Naive thymus-derived CD8-positive, alpha-beta T cell (primary cell): ENCODE data around the gene IL18RAP. TPM values are rescaled to one million over a fixed set of nuclear protein-coding genes. Genes with fewer than 3 reads are reported as not detected.

Source experiments
- ATAC-seq, 2 donors: fragments of 150-1000 bp; cut with Tn5 transposase in 1 of 2; sonication (Bioruptor Pico), chemical (Tn5 transposase) in 1 of 2; 1 replicate in 1 of 2; 2 replicates in 1 of 2; pipeline ENCODE4 v1.10.0; 2021; ENCODE audit warnings: mild to moderate bottlenecking in 2 of 2, moderate library complexity in 2 of 2
- POLR2A ChIA-PET: fragments of 350-600 bp; sonication (Branson Sonifier 250); formaldehyde crosslinking; loops from one replicate; lab custom pipeline; 2021; ENCODE audit warnings: antibody characterized with exemption; lab: Charles Lee
- DNase-seq, 10 donors: peaks; one replicate each; pipeline versions ENCODE4 v3.0.0 to v3.0.0-alpha.2; 2020 to 2022
- H3K27ac Mint-ChIP-seq, 10 donors: one replicate each; pipeline ENCODE4 v1.8.0; 2020 to 2022; ENCODE audit warnings: mild to moderate bottlenecking in 10 of 10, mixed read lengths in 10 of 10, moderate library complexity in 4 of 10, inconsistent platforms in 1 of 10
- H3K27me3 Mint-ChIP-seq, 5 donors: one replicate each; pipeline ENCODE4 v1.8.0; 2021 to 2022; ENCODE audit warnings: mixed read lengths in 5 of 5
- H3K36me3 Mint-ChIP-seq, 3 donors: one replicate each; pipeline ENCODE4 v1.8.0; 2020 to 2022; ENCODE audit warnings: mixed read lengths in 3 of 3, mild to moderate bottlenecking in 2 of 3, inconsistent platforms in 1 of 3
- H3K4me1 Mint-ChIP-seq, 4 donors: one replicate each; pipeline ENCODE4 v1.8.0; 2021 to 2022; ENCODE audit warnings: mixed read lengths in 4 of 4
- H3K4me3 Mint-ChIP-seq, 10 donors: one replicate each; pipeline ENCODE4 v1.8.0; 2020 to 2022; ENCODE audit warnings: mild to moderate bottlenecking in 10 of 10, mixed read lengths in 10 of 10, moderate library complexity in 6 of 10, inconsistent platforms in 1 of 10
- H3K9me3 Mint-ChIP-seq, 9 donors: one replicate each; pipeline ENCODE4 v1.8.0; 2020 to 2022; ENCODE audit warnings: mixed read lengths in 9 of 9, mild to moderate bottlenecking in 3 of 9, inconsistent platforms in 1 of 9, moderate library complexity in 1 of 9
- polyA plus RNA-seq, 3 donors: library from polyadenylated mRNA; unstranded; fragments of 300-500 nt; fragmentation: Illumina TruSeq; gene quantifications; one replicate each; pipeline ENCODE4 v1.2.3, GENCODE V29; 2021
- total RNA-seq, 8 experiments: library from RNA in 2 of 8; stranded (reverse) in 2 of 8; gene quantifications; one replicate each; pipeline ENCODE4 v1.2.3 and lab custom pipeline; 2021 to 2026

The IL18RAP gene
- total and polyA plus RNA-seq, 5 experiments from 2014 or later, result 0.14 to 2.1 (median 1.5) TPM; not detected in 1

DNA sequence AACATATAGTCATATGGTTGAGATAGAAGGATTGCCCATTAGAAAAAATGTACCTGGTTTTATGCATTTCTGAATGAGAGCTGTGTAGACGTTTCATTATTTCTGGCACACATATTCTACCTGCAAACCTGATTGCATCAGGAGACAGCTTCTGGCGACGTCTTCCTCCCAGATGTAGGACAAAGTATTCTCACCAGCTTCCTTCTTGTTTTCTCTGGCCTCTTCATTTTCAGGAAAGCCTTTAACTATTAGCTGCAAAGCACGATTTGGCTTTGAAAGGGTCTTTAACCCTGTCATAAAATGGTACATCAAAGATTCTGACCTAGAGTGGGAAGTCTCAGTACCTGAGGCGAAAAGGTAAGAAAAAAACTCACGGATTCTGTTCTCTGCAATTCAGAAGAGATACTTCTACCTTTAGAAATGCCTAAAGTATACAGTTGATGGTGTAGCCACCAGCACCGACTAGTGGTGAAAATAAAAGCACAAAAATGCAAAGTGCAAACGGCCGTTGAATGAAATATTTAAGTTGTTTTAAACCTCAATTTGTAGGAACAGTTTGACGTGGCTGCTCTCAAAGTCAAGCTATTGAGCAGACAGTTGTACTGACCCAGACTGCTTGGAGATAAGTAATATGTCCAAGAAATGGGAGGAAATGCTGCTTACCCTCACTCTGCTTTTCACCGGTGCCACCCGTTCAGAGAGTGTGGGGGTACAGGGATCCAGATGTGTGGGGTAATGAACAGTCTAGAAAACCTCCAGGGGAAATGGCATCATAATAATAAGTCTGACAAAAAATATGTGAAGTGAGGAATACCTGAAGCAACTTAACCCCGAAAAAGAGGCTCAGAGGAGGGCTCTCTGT lies 20.2 kb downstream of the IL18RAP start:
- no peaks in the 10 kb centered on the region for H3K36me3 Mint-ChIP-seq
- peak overlapping the region in 2 of 10 donors; percentile 1 to 22 for H3K4me3 Mint-ChIP-seq
- POLR2A ChIA-PET, result no interaction called here
- no peaks in the 10 kb centered on the region for H3K27me3 Mint-ChIP-seq
- H3K9me3 Mint-ChIP-seq, result no peaks in the 10 kb centered on the region
- peak overlapping the region in 1 of 10 donors; percentile 77 for H3K27ac Mint-ChIP-seq
- DNase-seq (peak in 8 of 10 donors; percentile 36 to 67 (median 48)), ATAC-seq (peak; percentile 75 to 76)
- H3K4me1 Mint-ChIP-seq, result peaks cover 3 to 7% (median 6%) of the 10 kb centered on the region in 4 donors

DNA sequence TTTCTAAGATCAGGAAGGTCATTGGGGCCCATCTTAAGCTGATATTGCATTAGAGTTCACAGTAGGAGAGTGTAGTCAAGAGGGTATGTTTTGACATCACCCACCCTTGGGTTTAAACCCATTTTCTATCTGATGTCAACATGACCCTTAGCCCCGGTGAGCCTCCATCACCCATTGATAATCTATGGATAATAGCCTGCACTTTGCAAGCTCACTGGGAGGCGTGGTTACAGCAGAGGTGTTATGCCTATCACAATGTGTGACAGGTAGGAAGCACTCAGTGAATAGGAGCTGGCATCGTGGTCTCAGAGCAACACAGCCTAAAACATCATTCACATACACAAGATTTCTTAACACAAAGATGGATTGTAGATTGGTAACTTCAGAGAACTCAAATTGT lies 21.3 kb downstream of the IL18RAP start:
- H3K9me3 Mint-ChIP-seq, result no peaks in the 10 kb centered on the region
- no peak for DNase-seq
- no peak overlapping the region for H3K4me3 Mint-ChIP-seq
- no peaks in the 10 kb centered on the region for H3K36me3 Mint-ChIP-seq
- no peak overlapping the region for H3K27ac Mint-ChIP-seq
- ATAC-seq, result no peak
- H3K27me3 Mint-ChIP-seq, result no peaks in the 10 kb centered on the region
- peaks cover 3 to 7% (median 6%) of the 10 kb centered on the region in 4 donors for H3K4me1 Mint-ChIP-seq
- POLR2A ChIA-PET, result no interaction called here

DNA sequence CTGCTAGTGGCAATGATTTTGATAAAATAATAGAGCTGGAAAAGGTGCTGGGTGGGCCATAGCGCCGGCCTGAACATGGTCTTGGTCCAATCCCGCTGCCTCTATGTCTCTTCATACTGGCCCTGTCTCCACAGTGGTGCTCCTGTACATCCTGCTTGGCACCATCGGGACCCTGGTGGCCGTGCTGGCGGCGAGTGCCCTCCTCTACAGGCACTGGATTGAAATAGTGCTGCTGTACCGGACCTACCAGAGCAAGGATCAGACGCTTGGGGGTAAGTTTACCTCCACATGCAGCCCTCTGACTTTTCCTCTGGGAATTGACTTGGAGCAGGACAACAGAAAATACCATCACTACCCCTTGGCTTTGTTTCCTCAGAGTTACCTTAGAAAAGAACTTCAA lies 24.0 kb downstream of the IL18RAP start:
- POLR2A ChIA-PET, result no interaction called here
- Mint-ChIP-seq H3K36me3 (no peaks in the 10 kb centered on the region), H3K4me3 (no peak overlapping the region), H3K9me3 (no peaks in the 10 kb centered on the region), H3K27ac (peak overlapping the region in 1 of 10 donors; percentile 6), H3K4me1 (peaks cover 3 to 7% (median 6%) of the 10 kb centered on the region in 4 donors), H3K27me3 (no peaks in the 10 kb centered on the region)
- DNase-seq (no peak), ATAC-seq (no peak)

DNA sequence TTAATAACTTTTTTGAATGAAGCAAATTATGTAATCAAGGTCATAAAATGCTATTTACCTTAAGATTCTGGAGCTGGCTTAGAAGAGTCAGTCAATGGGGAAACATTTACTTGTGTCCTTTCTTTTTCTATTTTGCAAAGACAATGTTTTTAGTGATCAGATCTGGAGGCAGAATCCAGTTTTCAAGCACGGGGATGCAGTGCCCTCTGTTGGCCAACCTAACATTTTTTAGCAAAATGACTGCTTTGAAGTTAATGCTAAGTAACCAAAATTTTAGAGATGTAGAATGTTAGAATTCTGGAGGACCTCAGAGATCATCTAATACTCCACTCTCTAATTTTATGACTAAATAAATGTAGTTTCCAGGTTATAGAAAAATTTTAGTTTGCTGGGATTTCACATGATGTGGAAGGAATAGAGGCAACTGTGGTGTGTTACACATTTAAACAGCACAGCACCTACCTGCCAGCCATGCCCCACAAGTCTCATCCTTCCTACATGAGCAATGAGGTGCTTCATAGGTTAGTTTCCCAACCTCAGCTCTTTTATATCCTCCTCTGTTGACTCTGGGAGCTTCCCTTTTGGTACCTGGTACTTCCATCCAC lies 26.5 kb downstream of the IL18RAP start:
- Mint-ChIP-seq H3K27ac (peak overlapping the region in 1 of 10 donors; percentile 20), H3K9me3 (no peaks in the 10 kb centered on the region), H3K36me3 (no peaks in the 10 kb centered on the region), H3K4me3 (no peak overlapping the region), H3K27me3 (peaks cover 0 to 2% (median 0%) of the 10 kb centered on the region in 5 donors), H3K4me1 (peaks cover 3 to 12% (median 6%) of the 10 kb centered on the region in 4 donors)
- POLR2A ChIA-PET, result no interaction called here
- ATAC-seq (no peak), DNase-seq (peak; percentile 17 to 66 (median 56))

DNA sequence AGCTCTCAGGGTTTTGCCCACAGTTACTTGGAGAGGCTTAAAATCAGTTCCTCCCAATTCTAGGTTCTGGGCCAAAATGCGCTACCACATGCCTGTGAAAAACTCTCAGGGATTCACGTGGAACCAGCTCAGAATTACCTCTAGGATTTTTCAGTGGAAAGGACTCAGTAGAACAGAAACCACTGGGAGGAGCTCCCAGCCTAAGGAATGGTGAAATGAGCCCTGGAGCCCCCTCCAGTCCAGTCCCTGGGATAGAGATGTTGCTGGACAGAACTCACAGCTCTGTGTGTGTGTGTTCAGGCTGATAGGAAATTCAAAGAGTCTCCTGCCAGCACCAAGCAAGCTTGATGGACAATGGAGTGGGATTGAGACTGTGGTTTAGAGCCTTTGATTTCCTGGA lies 29.0 kb downstream of the IL18RAP start:
- H3K9me3 Mint-ChIP-seq, result peaks cover 0 to 9% (median 5%) of the 10 kb centered on the region in 9 donors
- DNase-seq, result no peak
- POLR2A ChIA-PET, result no interaction called here
- peaks cover 0 to 11% (median 4%) of the 10 kb centered on the region in 3 donors for H3K36me3 Mint-ChIP-seq
- no peak overlapping the region for H3K27ac Mint-ChIP-seq
- peaks cover 0 to 19% (median 5%) of the 10 kb centered on the region in 5 donors for H3K27me3 Mint-ChIP-seq
- H3K4me3 Mint-ChIP-seq, result no peak overlapping the region
- H3K4me1 Mint-ChIP-seq, result peaks cover 3 to 12% (median 6%) of the 10 kb centered on the region in 4 donors
- no peak for ATAC-seq

DNA sequence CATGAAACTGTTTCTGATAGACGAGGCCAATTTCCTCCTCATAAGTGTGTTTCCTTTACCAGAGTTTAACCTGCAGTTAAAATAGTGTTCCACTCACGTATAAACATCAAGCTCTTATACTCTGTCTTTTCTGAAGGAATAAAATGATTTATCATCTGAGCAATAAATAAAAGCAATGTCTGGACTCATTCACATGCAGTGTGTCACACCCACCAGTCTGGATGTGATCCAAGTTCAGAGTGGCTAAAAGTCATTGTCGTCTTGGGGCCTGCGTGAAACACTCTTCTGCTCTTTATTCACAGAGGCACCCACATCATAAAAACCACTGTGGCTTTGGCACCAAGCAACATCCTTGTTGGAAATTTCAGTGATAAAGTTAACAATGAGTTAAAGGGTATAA lies 30.5 kb downstream of the IL18RAP start:
- Mint-ChIP-seq H3K27ac (no peak overlapping the region), H3K4me3 (no peak overlapping the region), H3K9me3 (peaks cover 0 to 9% (median 5%) of the 10 kb centered on the region in 9 donors), H3K4me1 (peaks cover 3 to 12% (median 6%) of the 10 kb centered on the region in 4 donors), H3K27me3 (peaks cover 0 to 19% (median 5%) of the 10 kb centered on the region in 5 donors), H3K36me3 (peaks cover 0 to 11% (median 4%) of the 10 kb centered on the region in 3 donors)
- DNase-seq, result no peak
- POLR2A ChIA-PET, result no interaction called here
- no peak for ATAC-seq

DNA sequence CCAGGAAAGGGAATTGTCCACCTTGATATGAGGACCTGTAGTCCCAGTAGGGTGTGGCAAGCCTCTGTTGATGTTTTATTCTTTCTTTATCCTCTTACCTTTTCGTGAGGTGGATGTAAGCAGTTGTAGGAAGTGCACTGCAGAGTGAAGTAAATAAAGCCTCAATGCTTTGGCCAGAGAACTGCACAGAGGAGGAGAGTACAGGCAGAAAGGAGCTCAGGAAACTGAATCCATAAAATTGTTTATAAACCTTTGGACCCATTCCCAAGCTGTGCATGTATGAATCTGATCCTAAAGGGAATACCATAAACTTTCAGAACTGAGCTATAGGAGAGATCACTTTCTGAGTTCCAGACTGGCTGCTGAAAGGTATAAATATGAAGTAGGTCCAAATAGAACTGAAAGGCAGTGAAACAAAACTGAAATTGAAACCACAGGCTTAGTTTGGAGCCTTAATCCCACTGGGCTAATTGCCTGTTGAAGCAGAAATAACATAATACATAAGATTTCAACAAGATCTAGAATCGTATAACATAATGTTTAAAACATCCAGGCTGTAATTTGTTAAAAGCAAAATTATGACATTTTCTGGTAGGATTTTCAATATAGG lies 32.2 kb downstream of the IL18RAP start:
- POLR2A ChIA-PET, result no interaction called here
- H3K27me3 Mint-ChIP-seq, result peaks cover 0 to 19% (median 5%) of the 10 kb centered on the region in 5 donors
- H3K4me1 Mint-ChIP-seq, result peaks cover 3 to 12% (median 6%) of the 10 kb centered on the region in 4 donors
- H3K27ac Mint-ChIP-seq, result no peak overlapping the region
- no peak overlapping the region for H3K4me3 Mint-ChIP-seq
- peaks cover 0 to 11% (median 4%) of the 10 kb centered on the region in 3 donors for H3K36me3 Mint-ChIP-seq
- ATAC-seq (no peak), DNase-seq (no peak)
- H3K9me3 Mint-ChIP-seq, result peaks cover 0 to 11% (median 5%) of the 10 kb centered on the region in 9 donors

DNA sequence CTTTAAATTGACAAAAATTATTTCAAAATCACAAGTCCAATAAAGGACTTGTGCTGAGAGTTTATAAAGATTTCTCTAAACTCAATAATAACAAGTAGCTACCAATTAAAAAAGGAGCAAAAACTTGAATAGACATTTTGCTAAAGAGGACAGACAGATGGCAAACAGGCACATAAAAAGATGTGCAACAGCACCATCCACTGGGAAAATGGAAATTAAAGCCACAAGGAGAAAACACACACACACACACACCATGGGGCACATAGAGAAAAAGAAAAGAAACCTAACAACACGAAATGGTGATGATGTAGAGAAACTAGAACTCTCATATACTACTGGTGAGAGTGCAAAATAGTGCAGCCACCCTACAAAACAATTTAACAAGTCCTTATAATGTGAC lies 37.5 kb downstream of the IL18RAP start:
- Mint-ChIP-seq H3K4me3 (no peak overlapping the region), H3K36me3 (peaks cover 0 to 6% (median 4%) of the 10 kb centered on the region in 3 donors), H3K27me3 (peaks cover 0 to 16% (median 6%) of the 10 kb centered on the region in 5 donors), H3K4me1 (no peaks in the 10 kb centered on the region), H3K27ac (no peak overlapping the region), H3K9me3 (peaks cover 0 to 13% (median 7%) of the 10 kb centered on the region in 9 donors)
- DNase-seq (no peak), ATAC-seq (no peak)
- POLR2A ChIA-PET, result no interaction called here

DNA sequence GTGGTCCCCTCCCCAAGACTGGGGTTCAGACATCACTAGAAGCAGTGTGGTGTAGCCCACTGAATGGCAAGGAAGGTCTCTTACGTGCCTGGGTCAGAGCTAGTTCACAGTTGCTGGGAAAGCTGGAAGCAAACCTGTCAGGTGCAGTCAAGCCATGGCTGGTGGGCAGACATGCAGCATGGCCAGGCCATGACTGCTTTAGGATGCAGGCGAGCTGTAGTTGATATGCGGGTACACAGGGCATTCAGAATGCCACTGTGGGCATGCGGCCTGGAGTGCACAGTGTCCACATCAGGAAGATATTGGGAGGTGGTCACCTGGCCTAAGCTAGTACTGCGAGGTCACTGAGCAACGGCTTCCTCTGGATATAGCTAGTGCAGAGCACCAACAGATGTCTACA lies 38.2 kb downstream of the IL18RAP start:
- Mint-ChIP-seq H3K9me3 (peaks cover 0 to 6% (median under 1%) of the 10 kb centered on the region in 9 donors), H3K27me3 (peaks cover 0 to 9% (median 6%) of the 10 kb centered on the region in 5 donors), H3K4me3 (no peak overlapping the region), H3K27ac (no peak overlapping the region), H3K36me3 (no peaks in the 10 kb centered on the region), H3K4me1 (no peaks in the 10 kb centered on the region)
- POLR2A ChIA-PET, result no interaction called here
- DNase-seq (no peak), ATAC-seq (no peak)

DNA sequence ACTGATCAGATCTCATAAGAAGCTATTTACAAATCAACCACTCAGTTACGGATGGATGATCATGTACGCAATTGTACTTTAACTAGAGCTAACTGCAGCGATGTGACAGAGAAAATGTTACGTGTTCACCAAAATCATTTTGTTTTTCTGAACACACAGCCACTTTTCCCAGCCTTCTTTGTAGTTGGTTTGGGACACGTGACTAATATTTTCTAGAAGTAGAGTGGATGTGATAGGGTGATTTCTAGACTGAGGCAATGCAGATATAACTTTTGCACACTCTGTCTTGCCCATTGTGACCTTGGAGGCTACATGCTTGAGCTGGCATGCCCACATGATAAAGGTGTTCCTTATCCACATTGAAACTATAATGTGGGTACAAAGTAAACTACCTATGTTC lies 40.2 kb downstream of the IL18RAP start:
- peaks cover 0 to 6% (median 2%) of the 10 kb centered on the region in 9 donors for H3K9me3 Mint-ChIP-seq
- no peak overlapping the region for H3K4me3 Mint-ChIP-seq
- no peaks in the 10 kb centered on the region for H3K4me1 Mint-ChIP-seq
- DNase-seq, result no peak
- H3K27me3 Mint-ChIP-seq, result peaks cover 0 to 13% (median 6%) of the 10 kb centered on the region in 5 donors
- POLR2A ChIA-PET, result no interaction called here
- no peaks in the 10 kb centered on the region for H3K36me3 Mint-ChIP-seq
- ATAC-seq, result no peak
- no peak overlapping the region for H3K27ac Mint-ChIP-seq

DNA sequence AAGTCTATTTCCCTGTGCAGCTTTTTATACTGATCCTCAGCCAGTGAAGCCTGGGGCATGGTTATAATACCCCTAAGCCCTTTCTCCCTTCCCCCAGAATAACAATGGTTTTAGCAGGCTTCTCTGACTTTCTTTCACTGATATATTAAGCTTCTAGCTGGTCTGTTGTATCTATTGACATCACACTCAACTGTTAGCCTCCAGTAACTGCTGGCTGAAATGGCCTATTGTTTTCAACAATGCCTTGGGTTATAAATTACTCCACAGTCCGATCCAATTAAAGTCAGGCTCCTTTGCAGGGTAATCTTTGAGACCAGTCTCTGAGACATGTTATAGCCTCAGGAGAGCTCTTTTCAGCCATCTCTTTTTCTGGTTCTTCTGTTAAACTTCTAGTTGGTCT lies 47.2 kb downstream of the IL18RAP start:
- peaks cover 4 to 19% (median 14%) of the 10 kb centered on the region in 9 donors for H3K9me3 Mint-ChIP-seq
- no peak overlapping the region for H3K27ac Mint-ChIP-seq
- H3K4me3 Mint-ChIP-seq, result no peak overlapping the region
- ATAC-seq (no peak), DNase-seq (no peak)
- POLR2A ChIA-PET, result no interaction called here
- peaks cover 0 to 12% (median 5%) of the 10 kb centered on the region in 3 donors for H3K36me3 Mint-ChIP-seq
- H3K4me1 Mint-ChIP-seq, result no peaks in the 10 kb centered on the region
- peaks cover 3 to 33% (median 11%) of the 10 kb centered on the region in 5 donors for H3K27me3 Mint-ChIP-seq

DNA sequence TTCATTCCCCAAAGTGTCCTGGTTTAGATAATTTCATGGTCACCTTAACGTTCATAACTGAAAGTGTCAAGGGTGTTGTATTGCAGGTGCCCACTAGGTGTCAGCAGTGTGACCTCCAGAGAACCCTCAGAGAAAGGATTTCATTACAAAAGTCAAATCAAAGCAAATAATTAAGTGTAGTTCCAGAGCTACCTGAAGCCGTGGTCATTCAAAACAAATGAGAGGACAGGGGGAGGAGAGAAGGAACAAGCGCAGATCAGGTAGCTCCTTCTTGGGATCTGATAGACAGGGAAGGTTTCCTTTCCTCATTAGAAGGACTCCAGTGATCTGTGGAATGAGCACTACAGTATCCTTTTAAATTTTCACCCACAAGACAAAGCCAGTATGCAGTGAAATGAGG lies 50.1 kb downstream of the IL18RAP start, which contains the start of gene SLC9A4:
TSS of gene SLC9A4 (plus strand) at position 207 of the 400 bp plus-strand sequence. CDS start 534 bp downstream, outside the sequence.
- POLR2A ChIA-PET, result no interaction called here
- Mint-ChIP-seq H3K9me3 (peaks cover 4 to 18% (median 14%) of the 10 kb centered on the region in 9 donors), H3K4me3 (no peak within 1 kb of the TSS), H3K27me3 (peaks cover 7 to 27% (median 11%) of the 10 kb centered on the region in 5 donors), H3K36me3 (peaks cover 0 to 12% (median 5%) of the 10 kb centered on the region in 3 donors), H3K27ac (no peak within 1 kb of the TSS), H3K4me1 (no peaks in the 10 kb centered on the region)
- peak in 1 of 2 donors; percentile 53 for ATAC-seq
- peak in 9 of 10 donors; percentile 9 to 53 (median 33) for DNase-seq
